Upper lobe of left lung (tissue), 4 donors: ENCODE results near the gene CCDC81.

Experiments
- CTCF ChIP-seq, 6 experiments: fragments of 450-650 bp in 4 of 6; fragments of 200-600 bp in 2 of 6; sonication (generic) in 2 of 6; IDR thresholded peaks; one replicate each; pipeline ENCODE4 v1.5.1; 2016 to 2019; ENCODE audit warnings: antibody characterized with exemption in 6 of 6
- POLR2A ChIP-seq, 4 donors: fragments of 450-650 bp; IDR thresholded peaks; one replicate each; pipeline ENCODE4 v1.5.1; 2016 to 2017; ENCODE audit warnings: antibody characterized with exemption in 4 of 4, mild to moderate bottlenecking in 2 of 4

- TF ChIP-seq POLR2A (IDR thresholded peaks at IDR 0.05), result no peak
- no peak for TF ChIP-seq CTCF (IDR thresholded peaks at IDR 0.05)
Measured at GRCh38 chr11:86377972-86378371, 3.3 kb downstream of the CCDC81 start.
